ENCODE data around the gene CENPQ. TPM values are rescaled to one million over a fixed set of nuclear protein-coding genes. Genes with fewer than 3 reads are reported as not detected.

Gene CENPQ
- total and polyA plus RNA-seq, 12 donors, result 1.7 to 7.2 (median 3.9) TPM

- DNase-seq, result no peak
- 46 to 61% (median 55%) methylated on average over 1 of the region's 1 CpG for WGBS, 4 donors
- no peaks in the 10 kb centered on the region for H3K4me1 ChIP-seq (replicated peaks in 1 of 2)
- H3K4me3 ChIP-seq, result no peak overlapping the region
- no peaks in the 10 kb centered on the region for H3K27me3 ChIP-seq
- intact Hi-C loops (cut with DNase I), result no loop called here
- no peak for TF ChIP-seq POLR2A (IDR thresholded peaks at IDR 0.05)
- TF ChIP-seq CTCF (IDR thresholded peaks at IDR 0.05), result no peak
- no peaks in the 10 kb centered on the region for H3K36me3 ChIP-seq (replicated peaks in 1 of 2)
- no peak overlapping the region for H3K27ac ChIP-seq
- H3K9me3 ChIP-seq (replicated peaks in 1 of 3), result no peaks in the 10 kb centered on the region
Measured at GRCh38 chr6:49423817-49424216, 39.4 kb upstream of the CENPQ start.

- peaks cover 0 to 21% of the 10 kb centered on the region in 2 donors for H3K36me3 ChIP-seq (replicated peaks in 1 of 2)
- intact Hi-C loops (cut with DNase I), result no loop called here
- no peaks in the 10 kb centered on the region for H3K27me3 ChIP-seq
- no peaks in the 10 kb centered on the region for H3K9me3 ChIP-seq (replicated peaks in 1 of 3)
- TF ChIP-seq POLR2A (IDR thresholded peaks at IDR 0.05) (no peak), CTCF (IDR thresholded peaks at IDR 0.05) (no peak)
- no peak for DNase-seq
- H3K27ac ChIP-seq, result no peak overlapping the region
- WGBS, 4 donors, result 75 to 97% (median 83%) methylated on average over 2 of the region's 2 CpGs
- no peak overlapping the region for H3K4me3 ChIP-seq
- H3K4me1 ChIP-seq (replicated peaks in 1 of 2), result no peaks in the 10 kb centered on the region
Measured at GRCh38 chr6:49430187-49430586, 33.0 kb upstream of the CENPQ start.

GRCh38 chr6:49430866-49431265, 32.3 kb upstream of the CENPQ start:
- H3K36me3 ChIP-seq (replicated peaks in 1 of 2), result peaks cover 0 to 27% of the 10 kb centered on the region in 2 donors
- 86 to 97% (median 90%) methylated on average over 1 of the region's 1 CpG for WGBS, 4 donors

GRCh38 chr6:49453221-49453620, 9.9 kb upstream of the CENPQ start:
- intact Hi-C loops (cut with DNase I), result no loop called here
- Histone ChIP-seq H3K4me1 (replicated peaks in 1 of 2) (no peaks in the 10 kb centered on the region), H3K4me3 (no peak overlapping the region), H3K9me3 (replicated peaks in 1 of 3) (no peaks in the 10 kb centered on the region), H3K36me3 (replicated peaks in 1 of 2) (peaks cover 0 to 31% of the 10 kb centered on the region in 2 donors), H3K27me3 (no peaks in the 10 kb centered on the region), H3K27ac (no peak overlapping the region)
- 93 to 97% (median 95%) methylated on average over 2 of the region's 2 CpGs for WGBS, 4 donors
- DNase-seq, result no peak
- TF ChIP-seq CTCF (IDR thresholded peaks at IDR 0.05), result peak in 2 of 6 experiments; percentile 24 to 40
- TF ChIP-seq POLR2A (IDR thresholded peaks at IDR 0.05), result no peak

More at GRCh38 chr6:49430866-49431265, 32.3 kb upstream of the CENPQ start:
- H3K27me3 ChIP-seq, result no peaks in the 10 kb centered on the region
- H3K4me3 ChIP-seq, result no peak overlapping the region
- H3K27ac ChIP-seq, result no peak overlapping the region
- H3K9me3 ChIP-seq (replicated peaks in 1 of 3), result no peaks in the 10 kb centered on the region
- TF ChIP-seq CTCF (IDR thresholded peaks at IDR 0.05) (no peak), POLR2A (IDR thresholded peaks at IDR 0.05) (no peak)
- H3K4me1 ChIP-seq (replicated peaks in 1 of 2), result no peaks in the 10 kb centered on the region
- intact Hi-C loops (cut with DNase I), result no loop called here
- no peak for DNase-seq

Measured in adrenal gland (tissue), 12 donors.